Fibroblast of pulmonary artery (primary cell): ENCODE data around the gene CLEC10A.
"Not testable (repeated sequence)": the region's sequence is repeated elsewhere in the genome, so short reads cannot be mapped to it uniquely, and the experiment has no call there.

Source experiments
- DNase-seq: peaks from one replicate; pipeline ENCODE4 v3.0.0-alpha.2; 2010; ENCODE audit warnings: low read depth
- H3K4me3 ChIP-seq: replicated peaks from 2 replicates; pipeline ENCODE4 v1.5.1; 2011; ENCODE audit warnings: low read depth, mild to moderate bottlenecking, control low read depth, low read length, moderate library complexity
- TF ChIP-seq, protein P1 (sequence below): IDR thresholded peaks from 2 replicates; pipeline ENCODE4 v1.5.1; 2011; ENCODE audit warnings: mild to moderate bottlenecking, control low read depth, low read length, inconsistent platforms; ENCODE audit errors: missing control alignments

Gene CLEC10A

DNA sequence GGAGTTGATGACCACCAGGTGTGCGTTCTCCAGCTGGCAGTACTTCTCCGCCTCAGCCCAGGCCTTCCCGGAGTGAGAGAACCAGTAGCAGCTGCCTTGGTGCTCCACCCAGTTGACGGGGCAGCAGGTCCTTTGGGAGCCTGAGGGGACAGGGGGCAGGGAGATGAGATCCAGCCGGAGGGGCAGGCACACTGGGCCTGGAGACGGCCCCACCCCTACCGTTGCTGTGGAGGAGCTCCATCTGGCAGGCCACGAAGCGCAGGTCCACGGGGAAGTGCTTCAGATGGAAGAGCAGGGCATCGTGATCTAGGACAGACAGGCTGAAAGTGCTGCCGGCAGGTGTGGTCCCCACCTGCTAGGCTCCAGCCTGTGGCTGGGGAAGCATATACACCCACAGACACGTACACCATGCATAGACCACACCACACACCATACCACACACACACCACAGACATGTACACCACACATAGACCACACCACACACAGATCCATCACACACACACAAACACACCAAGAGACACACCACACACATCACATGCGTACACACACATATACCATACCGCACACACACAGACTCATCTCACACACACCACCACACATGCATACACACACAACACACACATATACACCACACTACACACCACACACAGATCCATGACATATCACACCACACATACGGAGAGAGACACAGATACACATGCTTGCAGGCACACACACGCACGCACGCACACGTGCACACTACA is 27.1 kb upstream of the CLEC10A start:
- TF ChIP-seq, protein P1, sequence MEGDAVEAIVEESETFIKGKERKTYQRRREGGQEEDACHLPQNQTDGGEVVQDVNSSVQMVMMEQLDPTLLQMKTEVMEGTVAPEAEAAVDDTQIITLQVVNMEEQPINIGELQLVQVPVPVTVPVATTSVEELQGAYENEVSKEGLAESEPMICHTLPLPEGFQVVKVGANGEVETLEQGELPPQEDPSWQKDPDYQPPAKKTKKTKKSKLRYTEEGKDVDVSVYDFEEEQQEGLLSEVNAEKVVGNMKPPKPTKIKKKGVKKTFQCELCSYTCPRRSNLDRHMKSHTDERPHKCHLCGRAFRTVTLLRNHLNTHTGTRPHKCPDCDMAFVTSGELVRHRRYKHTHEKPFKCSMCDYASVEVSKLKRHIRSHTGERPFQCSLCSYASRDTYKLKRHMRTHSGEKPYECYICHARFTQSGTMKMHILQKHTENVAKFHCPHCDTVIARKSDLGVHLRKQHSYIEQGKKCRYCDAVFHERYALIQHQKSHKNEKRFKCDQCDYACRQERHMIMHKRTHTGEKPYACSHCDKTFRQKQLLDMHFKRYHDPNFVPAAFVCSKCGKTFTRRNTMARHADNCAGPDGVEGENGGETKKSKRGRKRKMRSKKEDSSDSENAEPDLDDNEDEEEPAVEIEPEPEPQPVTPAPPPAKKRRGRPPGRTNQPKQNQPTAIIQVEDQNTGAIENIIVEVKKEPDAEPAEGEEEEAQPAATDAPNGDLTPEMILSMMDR = no peak
- no peak overlapping the region for H3K4me3 ChIP-seq
- no peak for DNase-seq

DNA sequence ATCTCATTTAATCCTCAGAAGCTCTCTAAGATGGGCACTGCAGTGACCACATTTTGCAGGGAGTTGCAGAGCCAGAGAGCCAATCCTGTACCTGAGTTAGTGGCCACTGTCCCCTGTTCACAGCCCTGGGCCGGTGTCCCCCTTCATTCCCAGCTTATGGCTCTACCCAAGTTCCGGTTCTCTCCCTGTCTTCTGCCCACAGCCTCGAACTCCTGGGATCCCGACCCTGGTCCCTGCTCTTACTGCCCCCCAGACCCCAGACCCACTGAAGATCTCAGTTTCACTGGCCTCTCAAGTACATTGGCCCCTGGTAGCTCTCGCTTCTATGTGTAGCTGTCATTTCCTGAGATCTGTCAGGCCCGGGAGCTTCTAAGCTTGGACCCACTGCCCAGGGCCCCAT is 22.4 kb upstream of the CLEC10A start:
- H3K4me3 ChIP-seq = no peak overlapping the region
- DNase-seq = no peak
- TF ChIP-seq, protein P1 = no peak

DNA sequence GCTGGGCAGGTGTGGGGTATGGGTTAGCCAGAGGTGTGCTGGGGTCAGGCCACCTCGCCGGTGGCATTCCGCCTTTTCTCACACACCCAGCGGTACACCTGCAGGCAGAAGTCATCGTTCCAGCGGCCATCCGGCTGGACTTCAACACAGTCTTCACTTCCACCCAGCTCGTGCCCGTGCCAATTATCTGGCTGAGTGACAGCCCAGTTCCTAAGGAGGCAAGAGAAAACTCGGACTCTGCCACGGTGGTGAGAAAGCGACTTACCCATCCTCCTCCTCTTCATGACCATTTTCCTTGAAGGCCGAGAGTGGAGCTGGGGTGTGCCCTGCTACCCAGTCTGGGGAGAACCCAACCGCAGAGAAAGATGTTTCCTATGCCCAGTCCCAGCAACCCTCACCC is 21.5 kb upstream of the CLEC10A start:
- TF ChIP-seq, protein P1 = no peak
- no peak overlapping the region for H3K4me3 ChIP-seq
- DNase-seq = no peak

DNA sequence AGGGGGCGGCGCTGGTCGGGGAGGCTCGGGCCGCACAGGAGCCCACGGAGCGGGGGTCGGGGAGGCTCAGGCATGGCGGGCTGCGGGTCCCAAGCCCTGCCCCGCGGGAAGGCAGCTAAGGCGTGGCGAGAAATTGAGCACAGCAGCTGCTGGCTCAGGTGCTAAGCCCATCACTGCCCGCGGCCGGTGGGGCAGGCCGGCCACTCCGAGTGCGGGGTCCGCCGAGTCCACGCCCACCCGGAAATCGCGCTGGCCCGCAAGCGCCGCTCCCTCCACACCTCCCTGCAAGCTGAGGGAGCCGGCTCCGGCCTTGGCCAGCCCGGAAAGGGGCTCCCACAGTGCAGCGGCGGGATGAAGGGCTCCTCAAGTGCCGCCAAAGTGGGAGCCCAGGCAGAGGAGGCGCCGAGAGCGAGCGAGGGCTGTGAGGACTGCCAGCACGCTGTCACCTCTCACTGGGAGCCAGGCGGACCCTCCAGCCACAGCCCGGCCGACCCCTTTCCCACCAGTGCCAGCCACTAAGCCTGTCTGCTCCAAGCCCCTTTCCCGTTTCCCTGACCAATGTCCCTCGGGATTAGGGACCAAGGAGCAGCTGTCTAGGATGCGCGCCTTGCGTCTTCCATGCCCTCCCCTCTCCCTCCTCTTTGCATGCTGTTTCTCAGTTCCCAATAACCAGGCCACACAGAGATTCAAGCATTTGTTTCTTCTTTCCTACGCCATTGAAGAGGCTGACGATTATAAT is 20.8 kb upstream of the CLEC10A start:
- DNase-seq, H3K4me3 ChIP-seq: not testable (repeated sequence)

DNA sequence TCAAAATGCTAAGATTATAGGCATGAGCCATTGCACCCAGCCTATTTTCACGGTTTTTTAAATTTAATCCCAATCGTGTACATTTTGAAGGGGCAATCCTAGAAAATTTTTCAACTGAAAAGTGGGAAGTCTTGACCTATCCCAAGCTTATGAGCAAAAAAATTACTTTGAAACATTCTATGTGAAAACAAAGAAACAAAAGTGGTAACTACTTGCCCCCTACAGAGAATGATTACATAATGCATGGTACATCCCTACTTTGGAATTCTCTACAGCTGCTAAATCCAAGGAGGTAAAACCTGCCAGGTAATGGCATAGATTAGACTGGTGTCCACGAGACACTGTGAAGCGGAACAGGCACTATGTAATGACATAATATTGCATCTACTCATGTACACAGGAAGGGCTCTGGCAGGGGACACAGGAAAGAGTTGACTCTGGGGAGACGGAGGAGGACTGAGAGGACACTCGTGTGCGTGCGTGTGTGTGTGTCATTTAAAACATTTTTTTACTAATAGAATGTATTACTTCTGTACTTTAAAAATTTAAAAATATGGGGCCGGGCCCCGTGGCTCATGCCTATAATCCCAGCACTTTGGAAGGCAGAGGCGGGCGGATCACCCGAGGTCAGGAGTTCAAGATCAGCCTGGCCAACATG is 18.9 kb upstream of the CLEC10A start:
- no peak for DNase-seq
- no peak overlapping the region for H3K4me3 ChIP-seq
- TF ChIP-seq, protein P1 = no peak

DNA sequence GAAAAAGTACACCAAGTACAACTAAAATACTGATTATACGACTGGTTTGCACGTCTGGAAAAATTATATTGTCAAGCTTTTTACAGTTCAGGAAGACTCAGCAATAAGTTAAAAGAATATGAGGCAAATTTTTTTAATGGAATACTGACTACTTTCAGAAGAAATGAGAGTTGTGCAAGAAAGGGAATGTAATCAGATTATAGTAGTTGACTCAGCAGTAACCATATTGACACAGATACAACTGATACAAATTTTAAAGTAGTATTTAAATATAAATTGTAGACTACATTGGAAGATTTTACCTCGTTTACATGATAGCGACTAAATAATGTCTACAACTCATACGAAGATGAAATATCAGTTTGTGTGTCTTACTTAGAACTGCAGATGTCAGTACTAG is 17.9 kb upstream of the CLEC10A start:
- H3K4me3 ChIP-seq = no peak overlapping the region

DNA sequence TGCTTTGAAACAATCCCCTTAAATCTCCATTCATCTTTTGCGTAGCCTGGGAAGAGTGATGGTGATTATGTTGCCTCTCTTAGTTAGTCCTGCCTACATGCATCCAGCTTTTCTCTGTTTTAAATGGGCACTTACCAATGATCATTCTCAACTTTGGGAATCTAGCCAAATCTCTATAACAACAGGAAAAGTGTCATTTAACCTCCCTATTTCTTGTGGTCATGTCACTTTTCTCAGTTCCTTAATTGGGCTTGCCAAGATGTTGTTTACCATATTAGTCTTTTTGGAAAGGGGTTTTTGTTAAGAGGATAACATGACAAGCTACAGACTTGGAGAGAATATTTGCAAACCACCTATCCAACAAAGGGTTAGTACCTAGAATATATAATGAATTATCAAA is 15.6 kb upstream of the CLEC10A start:
- no peak for DNase-seq
- no peak overlapping the region for H3K4me3 ChIP-seq
- TF ChIP-seq, protein P1 = no peak

More for the DNA sequence above, 17.9 kb upstream of the CLEC10A start:
- TF ChIP-seq, protein P1 = no peak
- DNase-seq = no peak
